ENCODE measurements around the gene ADAD2. TPM values are rescaled to one million over a fixed set of nuclear protein-coding genes. Genes with fewer than 3 reads are reported as not detected.

ADAD2 gene
- total RNA-seq, 4 donors from 2014 or later = not detected

DNA sequence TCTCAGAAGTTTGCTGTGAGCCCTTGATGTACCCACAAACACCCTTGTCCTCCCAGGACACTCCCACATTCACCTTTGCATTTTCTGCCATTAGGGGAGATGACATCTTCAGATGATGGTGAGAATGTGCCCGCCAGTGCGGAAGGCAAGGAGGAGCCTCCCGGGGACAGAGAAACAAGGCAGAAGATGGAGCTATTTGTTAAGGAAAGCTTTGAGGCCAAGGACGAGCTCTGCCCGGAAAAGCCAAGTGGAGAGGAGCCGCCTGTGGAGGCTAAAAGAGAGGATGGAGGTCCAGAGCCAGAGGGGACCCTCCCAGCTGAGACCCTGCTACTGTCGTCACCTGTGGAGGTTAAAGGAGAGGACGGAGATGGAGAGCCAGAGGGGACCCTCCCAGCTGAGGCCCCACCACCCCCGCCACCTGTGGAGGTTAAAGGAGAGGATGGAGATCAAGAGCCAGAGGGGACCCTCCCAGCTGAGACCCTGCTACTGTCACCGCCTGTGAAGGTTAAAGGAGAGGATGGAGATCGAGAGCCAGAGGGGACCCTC lies 21.1 kb upstream of the ADAD2 start:
- intact Hi-C loops (cut with DNase I; ENCODE audit: low total_unique reads) = no loop called here
- Histone ChIP-seq H3K27ac (no peak overlapping the region), H3K9me3 (no peaks in the 10 kb centered on the region), H3K27me3 (peaks cover 0 to 4% (median 4%) of the 10 kb centered on the region in 3 donors), H3K36me3 (no peaks in the 10 kb centered on the region), H3K4me3 (no peak overlapping the region), H3K4me1 (no peaks in the 10 kb centered on the region)
- DNase-seq (no peak), ATAC-seq (no peak)
- TF ChIP-seq POLR2A (IDR thresholded peaks at IDR 0.05) = no peak
- TF ChIP-seq, protein P1, sequence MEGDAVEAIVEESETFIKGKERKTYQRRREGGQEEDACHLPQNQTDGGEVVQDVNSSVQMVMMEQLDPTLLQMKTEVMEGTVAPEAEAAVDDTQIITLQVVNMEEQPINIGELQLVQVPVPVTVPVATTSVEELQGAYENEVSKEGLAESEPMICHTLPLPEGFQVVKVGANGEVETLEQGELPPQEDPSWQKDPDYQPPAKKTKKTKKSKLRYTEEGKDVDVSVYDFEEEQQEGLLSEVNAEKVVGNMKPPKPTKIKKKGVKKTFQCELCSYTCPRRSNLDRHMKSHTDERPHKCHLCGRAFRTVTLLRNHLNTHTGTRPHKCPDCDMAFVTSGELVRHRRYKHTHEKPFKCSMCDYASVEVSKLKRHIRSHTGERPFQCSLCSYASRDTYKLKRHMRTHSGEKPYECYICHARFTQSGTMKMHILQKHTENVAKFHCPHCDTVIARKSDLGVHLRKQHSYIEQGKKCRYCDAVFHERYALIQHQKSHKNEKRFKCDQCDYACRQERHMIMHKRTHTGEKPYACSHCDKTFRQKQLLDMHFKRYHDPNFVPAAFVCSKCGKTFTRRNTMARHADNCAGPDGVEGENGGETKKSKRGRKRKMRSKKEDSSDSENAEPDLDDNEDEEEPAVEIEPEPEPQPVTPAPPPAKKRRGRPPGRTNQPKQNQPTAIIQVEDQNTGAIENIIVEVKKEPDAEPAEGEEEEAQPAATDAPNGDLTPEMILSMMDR (IDR thresholded peaks at IDR 0.05 in 4 of 5, conservative IDR thresholded peaks at IDR 0.05 in 1 of 5) = no peak
- in situ Hi-C loops (cut with MboI; ENCODE audit: low sequenced_read_pairs in 4 of 4) = loop anchor here in 2 of 4 donors (10.0 to 25.0 kb wide), 2 partner anchors 85 to 208 kb away; partner anchors contain the start of genes NECAB2 (in 1 of the 2) and OSGIN1 (in 1 of the 2)

DNA sequence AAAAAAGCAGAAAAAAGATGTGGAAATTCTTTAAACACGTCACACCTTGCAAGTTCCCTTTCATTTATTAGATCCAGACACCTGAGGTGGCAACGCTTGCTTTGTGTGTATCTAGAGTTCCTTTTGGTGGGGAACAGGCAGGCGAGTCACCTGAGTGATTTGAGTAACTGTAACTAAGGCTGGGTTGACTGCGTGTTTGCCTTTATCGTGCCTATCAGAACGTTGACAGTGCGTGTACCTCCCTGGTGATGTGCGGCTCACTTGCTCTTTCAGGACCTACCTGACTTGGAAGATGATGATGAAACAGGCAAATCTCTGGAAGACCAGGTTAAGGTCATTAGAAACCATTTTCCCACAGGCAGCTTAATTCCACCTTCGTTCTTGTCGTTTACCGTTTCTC lies 16.6 kb upstream of the ADAD2 start:
- intact Hi-C loops (cut with DNase I; ENCODE audit: low total_unique reads) (no loop called here), in situ Hi-C loops (cut with MboI; ENCODE audit: low sequenced_read_pairs in 4 of 4) (loop anchor here in 2 of 4 donors (10.0 to 25.0 kb wide), 2 partner anchors 90 to 212 kb away; partner anchors contain the start of genes NECAB2 (in 1 of the 2) and OSGIN1 (in 1 of the 2))
- DNase-seq = no peak
- Histone ChIP-seq H3K27ac (no peak overlapping the region), H3K4me3 (no peak overlapping the region), H3K4me1 (peaks cover 0 to 5% of the 10 kb centered on the region in 2 donors), H3K36me3 (peaks cover 0 to 13% of the 10 kb centered on the region in 2 donors), H3K9me3 (no peaks in the 10 kb centered on the region), H3K27me3 (no peaks in the 10 kb centered on the region)
- TF ChIP-seq, protein P1 (IDR thresholded peaks at IDR 0.05 in 4 of 5, conservative IDR thresholded peaks at IDR 0.05 in 1 of 5) = no peak
- no peak for TF ChIP-seq POLR2A (IDR thresholded peaks at IDR 0.05)
- no peak for ATAC-seq

DNA sequence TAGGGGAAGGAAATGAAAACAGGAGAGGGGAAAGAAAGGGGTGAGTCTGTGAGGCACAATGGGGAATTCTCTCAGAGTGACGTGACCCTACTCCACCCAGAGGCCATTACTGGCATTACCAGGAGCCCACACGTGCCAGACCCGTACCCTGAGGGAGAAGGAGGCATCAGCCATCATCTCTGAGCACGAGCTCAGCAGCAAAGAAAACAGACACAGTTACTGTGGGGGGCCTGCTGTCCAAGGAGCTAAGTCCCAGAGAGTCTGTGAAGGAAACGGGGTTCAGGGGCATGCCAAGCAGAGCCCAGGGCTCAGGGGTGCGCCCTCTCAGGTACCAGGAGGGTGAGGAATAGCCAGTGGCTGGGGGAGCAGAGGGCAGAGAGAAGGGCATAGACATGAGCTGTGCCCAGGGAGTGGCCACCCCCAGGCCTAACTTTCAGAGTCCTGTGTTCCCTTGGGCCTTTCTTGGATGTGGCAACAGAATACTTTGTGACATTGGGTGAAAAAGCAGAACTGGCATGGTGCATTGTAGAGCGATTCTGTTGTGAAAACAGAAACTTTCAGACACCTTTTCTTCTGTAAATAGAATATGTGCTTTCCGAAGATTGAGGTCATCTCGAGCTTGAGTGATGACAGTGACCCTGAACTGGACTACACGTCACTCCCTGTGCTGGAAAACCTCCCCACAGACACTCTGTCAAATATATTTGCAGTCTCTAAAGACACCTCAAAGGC lies 15.4 kb upstream of the ADAD2 start:
- H3K36me3 ChIP-seq = peaks cover 0 to 20% of the 10 kb centered on the region in 2 donors
- peak overlapping the region in 3 of 4 donors; percentile 63 to 81 (median 78) for H3K27ac ChIP-seq
- in situ Hi-C loops (cut with MboI; ENCODE audit: low sequenced_read_pairs in 4 of 4) (loop anchor here in 3 of 4 donors (10.0 to 25.0 kb wide), 4 partner anchors 88 to 363 kb away; partner anchors contain the start of genes HSBP1 (in 1 of the 3), NECAB2 (in 1 of the 3) and OSGIN1 (in 1 of the 3)), intact Hi-C loops (cut with DNase I; ENCODE audit: low total_unique reads) (no loop called here)
- TF ChIP-seq, protein P1 (IDR thresholded peaks at IDR 0.05 in 4 of 5, conservative IDR thresholded peaks at IDR 0.05 in 1 of 5) = peak; percentile 52 to 82 (median 75)
- no peak for TF ChIP-seq POLR2A (IDR thresholded peaks at IDR 0.05)
- ATAC-seq = peak; percentile 77 to 80
- peaks cover 0 to 5% of the 10 kb centered on the region in 2 donors for H3K4me1 ChIP-seq
- H3K4me3 ChIP-seq = no peak overlapping the region
- H3K9me3 ChIP-seq = no peaks in the 10 kb centered on the region
- peak in 1 of 2 donors; percentile 45 for DNase-seq
- H3K27me3 ChIP-seq = no peaks in the 10 kb centered on the region

DNA sequence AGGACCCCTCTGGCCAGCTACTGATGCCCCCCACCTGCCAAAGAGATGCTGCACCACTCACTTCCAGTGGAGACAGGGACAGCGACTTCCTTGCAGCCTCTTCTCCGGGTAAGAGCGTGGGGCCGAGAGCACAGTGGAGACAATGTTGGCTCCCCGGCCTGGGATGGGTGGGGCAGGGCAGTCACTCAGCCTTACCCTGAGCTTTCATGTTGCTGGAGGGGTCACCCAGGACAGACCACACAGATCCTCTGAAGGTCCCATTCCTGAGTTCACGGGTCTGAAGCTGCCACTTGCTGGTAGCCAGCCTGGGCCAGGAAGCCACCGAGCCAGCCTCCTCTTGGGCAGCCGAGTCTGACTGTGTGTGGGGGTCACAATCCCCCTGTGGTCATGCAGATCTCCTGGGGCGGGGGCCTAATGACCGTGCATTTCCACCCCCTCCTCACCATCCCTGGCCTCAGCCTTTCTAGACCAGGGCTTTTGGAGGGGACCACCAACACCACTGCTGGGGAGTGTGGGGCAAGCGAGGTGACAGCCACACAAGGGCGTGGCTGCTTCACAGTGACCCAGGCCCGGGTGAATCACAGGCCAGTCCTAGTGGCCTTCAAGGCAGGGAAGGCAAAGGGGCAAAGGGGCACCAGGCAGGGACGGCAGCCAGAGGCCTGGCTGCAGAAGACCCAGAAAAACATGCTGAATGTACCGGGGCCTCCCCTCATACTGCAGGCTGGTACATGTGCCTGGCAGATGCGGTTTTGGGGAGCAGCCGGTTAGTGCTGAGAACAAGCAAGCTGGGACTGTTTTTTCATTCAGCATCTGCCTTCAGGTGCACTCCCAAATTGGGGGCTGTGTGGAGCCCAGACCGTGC lies 14.5 kb upstream of the ADAD2 start:
- Histone ChIP-seq H3K27me3 (no peaks in the 10 kb centered on the region), H3K9me3 (no peaks in the 10 kb centered on the region), H3K4me3 (no peak overlapping the region), H3K27ac (peak overlapping the region; percentile 15 to 81 (median 70)), H3K4me1 (peaks cover 0 to 5% of the 10 kb centered on the region in 2 donors), H3K36me3 (peaks cover 0 to 29% of the 10 kb centered on the region in 2 donors)
- intact Hi-C loops (cut with DNase I; ENCODE audit: low total_unique reads) = no loop called here
- no peak for ATAC-seq
- TF ChIP-seq POLR2A (IDR thresholded peaks at IDR 0.05) = no peak
- TF ChIP-seq, protein P1 (IDR thresholded peaks at IDR 0.05 in 4 of 5, conservative IDR thresholded peaks at IDR 0.05 in 1 of 5) = no peak
- no peak for DNase-seq
- in situ Hi-C loops (cut with MboI; ENCODE audit: low sequenced_read_pairs in 4 of 4) = loop anchor here in 3 of 4 donors (10.0 to 25.0 kb wide), 4 partner anchors 89 to 364 kb away; partner anchors contain the start of genes HSBP1 (in 1 of the 3), NECAB2 (in 1 of the 3) and OSGIN1 (in 1 of the 3)

Measured in gastrocnemius medialis (tissue), 4 donors.